Measurements from ENCODE around the gene TYROBP.
A peak's percentile ranks its signal among the peaks of the same experiment; 100 is the strongest.

Gene TYROBP

DNA sequence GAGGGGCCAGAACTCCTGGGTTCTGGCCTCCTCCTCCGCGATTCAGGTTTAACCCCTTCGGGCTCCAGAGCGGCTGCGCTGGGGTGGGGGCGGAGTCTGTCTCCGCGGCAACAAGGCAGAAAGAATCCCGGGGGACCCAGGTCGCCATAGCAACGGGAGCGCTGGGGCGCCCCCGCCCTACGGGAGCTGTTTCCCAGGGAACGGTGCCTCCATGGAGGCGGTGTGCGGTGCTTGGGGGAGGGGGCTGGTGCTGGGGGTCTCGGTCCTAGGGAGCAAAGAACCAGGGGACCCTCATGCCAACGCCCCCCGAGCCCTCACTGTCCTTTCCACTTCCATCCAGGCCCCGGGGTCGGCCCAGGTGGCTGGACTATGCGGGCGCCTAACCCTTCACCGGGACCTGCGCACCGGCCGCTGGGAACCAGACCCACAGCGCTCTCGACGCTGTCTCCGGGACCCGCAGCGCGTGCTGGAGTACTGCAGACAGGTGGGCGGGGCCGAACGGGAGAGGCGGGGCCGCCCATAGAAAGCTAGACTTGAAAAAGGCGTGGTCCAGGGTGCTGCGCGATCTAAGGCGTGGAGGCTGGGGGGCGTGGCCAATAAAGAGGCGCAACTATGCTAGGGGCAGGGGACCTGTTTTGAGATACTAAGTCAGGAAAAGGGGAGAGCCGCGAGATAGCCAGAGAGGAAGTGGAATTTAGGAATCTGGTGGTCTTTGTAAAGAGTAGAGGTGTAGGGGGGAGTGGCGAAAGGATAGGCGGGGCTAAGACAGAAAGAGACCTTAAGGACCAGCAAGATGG, 38.6 kb downstream of the TYROBP start:
- peak; percentile 72 to 83 for DNase-seq

DNA sequence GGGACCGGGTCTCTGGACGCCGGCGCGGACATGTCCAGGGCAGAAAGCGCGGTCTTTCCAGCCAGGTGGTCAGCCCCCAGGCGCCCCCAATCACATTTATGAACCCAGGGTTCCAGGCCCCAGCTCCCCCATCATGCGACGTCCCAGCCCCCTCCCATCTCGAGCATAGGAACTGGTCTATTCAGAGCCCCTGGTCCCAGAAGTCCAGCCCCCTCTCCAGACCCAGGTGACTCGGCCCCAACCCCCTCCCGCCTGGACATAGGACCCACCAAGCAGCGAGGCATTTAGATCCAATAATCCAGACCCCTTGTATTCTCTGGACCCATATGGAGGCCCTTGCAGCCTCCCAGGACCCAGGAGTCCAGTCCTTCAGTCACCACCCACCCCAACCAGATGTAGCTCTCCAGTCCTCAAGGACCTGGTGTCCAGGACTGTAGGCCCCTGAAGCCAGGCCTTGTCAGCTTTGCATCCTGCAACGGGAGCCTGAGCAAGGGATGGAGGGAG, 39.2 kb downstream of the TYROBP start:
- no peak for DNase-seq

DNA sequence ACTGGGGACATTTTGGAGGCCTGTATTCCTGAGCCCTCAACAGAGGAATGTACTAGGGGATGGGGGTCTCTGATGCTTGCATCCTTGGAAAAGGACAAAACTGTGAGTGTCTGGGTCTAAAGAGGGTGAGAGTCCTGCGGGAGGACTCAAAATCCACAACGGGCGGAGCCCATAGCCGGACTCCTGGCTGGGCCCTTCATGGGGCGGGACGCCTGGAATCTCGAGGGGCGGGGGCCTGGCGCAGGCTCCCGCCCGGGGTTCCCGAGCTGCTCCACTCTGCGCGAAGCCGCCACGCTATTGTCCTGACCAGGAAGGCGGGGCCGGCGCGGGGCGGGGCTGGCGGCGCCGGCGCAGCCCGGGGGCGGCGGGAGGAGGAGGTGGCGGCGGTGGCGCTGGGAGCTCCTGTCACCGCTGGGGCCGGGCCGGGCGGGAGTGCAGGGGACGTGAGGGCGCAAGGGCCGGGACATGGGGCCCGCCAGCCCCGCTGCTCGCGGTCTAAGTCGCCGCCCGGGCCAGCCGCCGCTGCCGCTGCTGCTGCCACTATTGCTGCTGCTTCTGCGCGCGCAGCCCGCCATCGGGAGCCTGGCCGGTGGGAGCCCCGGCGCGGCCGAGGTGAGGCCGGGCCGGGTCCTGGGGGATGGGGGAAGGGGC, 39.8 kb downstream of the TYROBP start, which contains the start of gene APLP1:
APLP1 (plus strand) TSS at position 403 of the 651 bp plus-strand sequence; CDS start at position 466, 63 bp downstream.
- DNase-seq: peak; percentile 87 to 94

DNA sequence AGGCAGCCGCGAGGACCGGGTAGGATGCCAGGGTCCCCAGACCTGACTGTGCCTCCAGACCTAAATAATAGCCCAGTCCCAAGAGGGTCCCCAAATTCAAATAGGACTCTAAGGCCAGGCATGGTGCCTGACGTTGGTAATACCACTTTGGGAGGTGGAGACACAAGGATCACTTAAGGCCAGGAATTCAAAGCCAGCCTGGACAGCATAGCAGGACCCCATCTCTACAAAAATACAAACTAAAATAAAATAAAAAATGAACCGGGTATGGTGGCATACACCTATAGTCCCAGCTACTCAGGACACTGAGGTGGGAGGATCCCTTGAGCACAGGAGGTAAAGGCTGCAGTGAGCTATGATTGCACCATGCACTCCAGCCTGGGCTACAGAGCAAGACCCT, 45.1 kb downstream of the TYROBP start:
- DNase-seq: no peak

DNA sequence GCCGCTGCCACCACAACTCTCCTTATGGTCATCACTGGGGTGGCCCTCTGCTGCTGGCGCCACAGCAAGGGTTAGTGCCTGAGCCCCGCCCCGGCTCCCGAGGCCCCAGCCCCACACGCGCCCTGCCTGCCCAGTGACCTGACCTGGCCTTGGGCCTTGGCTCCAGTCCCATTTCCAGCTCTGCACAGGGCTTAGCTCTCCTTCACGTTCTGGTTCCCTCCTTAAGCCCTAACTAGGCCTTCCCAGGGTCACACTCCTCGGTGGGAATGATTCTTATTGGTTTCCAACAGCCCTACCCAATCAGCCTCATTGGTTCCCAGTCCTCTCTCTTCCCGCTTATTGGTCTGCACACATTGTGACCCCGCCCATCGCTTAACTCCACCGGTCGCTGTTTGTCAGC, 45.6 kb downstream of the TYROBP start:
- DNase-seq: no peak

DNA sequence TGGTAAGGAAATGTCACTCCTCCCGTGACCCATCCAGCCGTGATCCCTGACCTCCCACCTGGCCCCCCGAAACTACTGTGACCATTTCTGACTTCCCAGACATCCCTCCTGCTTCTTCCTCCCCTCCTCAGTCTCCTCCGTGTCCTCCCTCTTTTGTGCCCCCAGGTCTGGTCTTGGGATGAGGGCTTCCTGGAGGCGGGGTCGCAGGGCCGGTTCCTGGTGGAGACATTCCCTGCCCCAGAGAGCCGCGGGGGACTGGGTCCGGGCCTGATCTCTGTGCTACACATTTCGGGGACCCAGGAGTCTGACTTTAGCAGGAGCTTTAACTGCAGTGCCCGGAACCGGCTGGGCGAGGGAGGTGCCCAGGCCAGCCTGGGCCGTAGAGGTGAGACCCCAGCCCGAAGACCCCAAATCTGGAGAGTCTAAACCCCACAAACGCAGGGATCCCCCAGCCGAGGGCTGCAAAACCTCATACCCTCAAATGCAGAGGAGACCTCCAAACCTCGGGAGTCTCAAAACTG, 46.4 kb downstream of the TYROBP start:
- no peak for DNase-seq

DNA sequence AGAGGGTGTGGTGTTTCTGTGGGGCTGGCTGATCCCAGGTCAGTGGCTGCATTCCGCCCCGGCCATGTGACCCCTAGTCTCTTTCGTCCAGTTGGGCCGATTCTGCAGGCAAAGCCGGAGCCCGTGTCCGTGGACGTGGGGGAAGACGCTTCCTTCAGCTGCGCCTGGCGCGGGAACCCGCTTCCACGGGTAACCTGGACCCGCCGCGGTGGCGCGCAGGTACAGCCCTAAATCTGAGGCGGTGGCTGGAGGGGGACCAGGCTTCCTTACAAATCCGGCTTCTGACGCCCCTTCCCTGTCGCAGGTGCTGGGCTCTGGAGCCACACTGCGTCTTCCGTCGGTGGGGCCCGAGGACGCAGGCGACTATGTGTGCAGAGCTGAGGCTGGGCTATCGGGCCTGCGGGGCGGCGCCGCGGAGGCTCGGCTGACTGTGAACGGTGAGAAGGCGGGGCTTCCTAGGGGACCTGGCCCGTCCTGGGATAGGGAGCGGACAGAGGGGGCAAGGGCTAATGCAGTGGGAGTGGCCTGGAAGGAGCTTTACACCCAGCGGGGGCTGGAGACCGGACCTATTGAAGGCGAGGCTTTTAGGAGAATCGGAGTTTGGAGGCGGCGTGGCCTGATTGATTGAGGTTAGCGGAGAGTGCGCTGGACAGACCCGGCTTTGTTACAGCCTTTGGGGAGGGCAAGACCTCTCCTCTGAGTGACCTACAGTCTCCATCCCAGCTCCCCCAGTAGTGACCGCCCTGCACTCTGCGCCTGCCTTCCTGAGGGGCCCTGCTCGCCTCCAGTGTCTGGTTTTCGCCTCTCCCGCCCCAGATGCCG, 47.1 kb downstream of the TYROBP start:
- DNase-seq: no peak

DNA sequence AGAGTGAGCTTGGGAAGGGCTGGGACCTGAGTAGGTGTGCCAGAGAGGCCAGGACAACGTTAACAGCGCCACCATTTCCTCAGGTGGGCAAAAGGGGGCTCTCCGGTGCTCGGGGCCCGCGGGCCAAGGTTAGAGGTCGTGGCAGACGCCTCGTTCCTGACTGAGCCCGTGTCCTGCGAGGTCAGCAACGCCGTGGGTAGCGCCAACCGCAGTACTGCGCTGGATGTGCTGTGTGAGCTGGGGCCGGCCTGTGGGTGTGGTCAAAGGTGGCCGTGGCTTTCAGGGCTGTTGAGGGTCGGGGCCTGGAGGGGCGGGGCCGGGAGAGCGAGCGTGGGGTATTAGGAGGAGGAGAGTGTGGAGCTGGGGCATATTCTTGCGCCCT, 47.7 kb downstream of the TYROBP start:
- no peak for DNase-seq

DNA sequence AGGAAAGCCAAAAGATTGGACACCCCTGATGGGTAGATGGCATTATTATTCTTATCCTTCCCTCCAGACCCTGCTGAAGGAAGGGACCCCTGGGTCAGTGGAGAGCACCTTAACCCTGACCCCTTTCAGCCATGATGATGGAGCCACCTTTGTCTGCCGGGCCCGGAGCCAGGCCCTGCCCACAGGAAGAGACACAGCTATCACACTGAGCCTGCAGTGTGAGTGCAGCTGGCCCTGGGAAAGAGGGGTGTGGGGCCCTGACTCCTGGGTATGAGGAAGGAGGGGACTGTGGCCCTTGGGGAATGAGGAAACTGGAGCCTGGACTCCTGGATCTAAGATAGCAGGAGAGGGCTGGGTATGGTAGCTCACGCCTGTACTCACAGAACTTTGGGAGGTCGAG, 48.7 kb downstream of the TYROBP start:
- no peak for DNase-seq

DNA sequence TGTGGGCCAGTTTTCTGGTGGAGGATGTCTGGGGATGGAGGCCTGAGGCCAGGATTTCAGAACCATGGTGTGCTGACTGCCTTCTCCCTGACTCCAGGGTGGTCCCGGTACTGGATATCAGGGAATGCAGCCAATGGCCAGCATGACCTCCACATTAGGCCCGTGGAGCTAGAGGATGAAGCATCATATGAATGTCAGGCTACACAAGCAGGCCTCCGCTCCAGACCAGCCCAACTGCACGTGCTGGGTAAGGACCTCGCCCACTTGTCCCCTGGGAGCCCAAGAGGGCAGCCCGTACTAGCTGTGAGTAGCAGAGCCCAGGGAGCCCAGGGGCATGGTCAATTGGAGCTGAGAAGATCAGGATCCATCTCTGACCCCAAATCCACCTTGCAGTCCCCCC, 49.8 kb downstream of the TYROBP start:
- DNase-seq: no peak

DNA sequence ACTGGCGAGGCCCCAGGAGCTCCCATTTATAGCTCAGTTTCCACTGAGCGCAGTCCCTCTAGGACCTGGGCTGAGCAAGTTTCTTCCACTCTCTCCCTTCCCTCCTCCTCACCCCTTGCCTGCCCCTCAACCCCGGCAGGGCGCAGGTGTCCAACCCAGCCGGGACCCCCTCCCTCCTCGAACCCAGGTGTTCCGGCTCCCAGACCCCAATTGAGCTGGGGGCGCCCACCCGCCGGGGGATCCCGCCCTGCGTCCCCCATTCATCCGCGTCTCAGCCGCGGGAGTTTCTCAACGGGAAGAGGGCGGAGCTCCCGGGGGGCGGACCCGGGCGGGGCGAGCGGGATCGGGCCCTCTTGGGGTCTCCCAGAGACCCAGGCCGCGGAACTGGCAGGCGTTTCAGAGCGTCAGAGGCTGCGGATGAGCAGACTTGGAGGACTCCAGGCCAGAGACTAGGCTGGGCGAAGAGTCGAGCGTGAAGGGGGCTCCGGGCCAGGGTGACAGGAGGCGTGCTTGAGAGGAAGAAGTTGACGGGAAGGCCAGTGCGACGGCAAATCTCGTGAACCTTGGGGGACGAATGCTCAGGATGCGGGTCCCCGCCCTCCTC, 51.4 kb downstream of the TYROBP start, which contains the start of gene KIRREL2:
KIRREL2 (plus strand) TSS at position 366 of the 604 bp plus-strand sequence; CDS start at position 575, 209 bp downstream.
- no peak for DNase-seq
